GM21526 (cell line): ENCODE data around the gene IL22RA2.

Experiments
- ATAC-seq: cut with Tn5 transposase; IDR thresholded peaks from one replicate; pipeline ENCODE4 v1.9.1; 2021; ENCODE audit warnings: moderate library complexity; ENCODE audit not compliant: unreplicated experiment, low FRiP score

Gene IL22RA2

DNA sequence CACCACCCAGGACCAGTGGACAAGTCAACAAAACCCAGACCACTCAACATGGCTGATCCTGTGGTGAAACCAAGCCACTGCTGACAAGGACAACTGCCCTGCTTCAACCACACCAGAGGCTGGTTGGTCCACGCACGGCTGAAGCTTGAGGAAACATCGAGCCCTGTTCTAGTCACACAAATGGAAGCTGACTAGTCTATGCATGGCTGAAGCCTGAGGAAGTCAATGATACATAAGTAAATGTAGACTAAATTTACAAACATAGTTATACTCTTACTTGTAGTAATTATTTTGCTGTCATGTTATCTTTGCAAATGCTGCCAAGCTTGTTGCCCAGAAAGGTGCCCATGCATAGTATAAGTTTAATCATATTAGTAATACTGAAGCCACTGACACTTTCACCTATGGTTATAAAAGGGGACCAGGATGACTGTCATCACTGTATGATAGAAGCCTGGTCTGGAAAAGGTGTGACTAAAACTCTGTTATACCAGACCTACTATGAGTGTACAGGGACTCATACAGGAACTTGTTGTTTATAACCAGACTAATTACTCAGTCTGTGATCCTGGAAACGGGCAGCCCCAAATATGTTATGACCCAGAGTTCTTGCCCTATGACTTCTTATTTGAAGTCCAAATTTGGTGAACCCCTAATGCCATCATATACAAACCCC lies 5.6 kb downstream of the IL22RA2 start:
- ATAC-seq, result no peak

DNA sequence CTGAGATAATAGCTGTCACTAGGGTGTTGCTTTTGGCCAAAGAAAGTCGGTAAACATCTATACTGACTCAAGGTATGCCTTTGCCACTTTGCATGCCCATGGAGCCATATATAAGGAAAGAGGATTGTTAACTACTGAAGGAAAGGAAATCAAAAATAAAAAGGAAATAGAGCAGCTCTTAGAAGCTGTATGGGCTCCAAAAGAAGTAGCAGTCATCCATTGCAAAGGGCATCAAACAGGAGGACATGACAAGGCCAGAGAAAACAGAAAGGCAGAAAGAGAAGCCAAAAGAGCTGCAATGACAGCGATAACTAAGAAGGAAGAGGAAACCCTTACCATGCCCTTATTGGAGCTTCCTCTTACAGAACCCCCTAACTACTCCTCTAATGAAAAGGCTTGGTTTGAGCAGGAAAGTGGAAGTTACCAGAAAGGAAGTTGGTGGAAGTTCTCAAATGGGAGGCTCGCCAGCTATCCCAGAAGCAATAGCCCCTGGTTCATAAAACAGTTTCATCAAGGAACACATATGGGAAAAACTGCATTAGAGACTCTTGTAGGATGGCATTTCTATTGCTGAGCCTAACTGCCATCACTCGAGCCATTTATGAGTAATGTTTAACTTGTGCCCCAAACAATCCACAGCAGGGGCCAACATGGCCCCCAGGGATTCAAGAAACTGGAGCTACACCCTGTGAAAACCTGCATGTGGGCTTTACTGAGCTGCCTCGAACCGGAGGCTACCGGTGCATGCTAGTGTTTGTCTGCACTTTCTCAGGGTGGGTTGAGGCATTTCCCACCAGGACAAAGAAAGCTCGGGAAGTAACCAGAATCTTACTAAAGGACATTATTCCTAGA lies 7.0 kb downstream of the IL22RA2 start:
- no peak for ATAC-seq

DNA sequence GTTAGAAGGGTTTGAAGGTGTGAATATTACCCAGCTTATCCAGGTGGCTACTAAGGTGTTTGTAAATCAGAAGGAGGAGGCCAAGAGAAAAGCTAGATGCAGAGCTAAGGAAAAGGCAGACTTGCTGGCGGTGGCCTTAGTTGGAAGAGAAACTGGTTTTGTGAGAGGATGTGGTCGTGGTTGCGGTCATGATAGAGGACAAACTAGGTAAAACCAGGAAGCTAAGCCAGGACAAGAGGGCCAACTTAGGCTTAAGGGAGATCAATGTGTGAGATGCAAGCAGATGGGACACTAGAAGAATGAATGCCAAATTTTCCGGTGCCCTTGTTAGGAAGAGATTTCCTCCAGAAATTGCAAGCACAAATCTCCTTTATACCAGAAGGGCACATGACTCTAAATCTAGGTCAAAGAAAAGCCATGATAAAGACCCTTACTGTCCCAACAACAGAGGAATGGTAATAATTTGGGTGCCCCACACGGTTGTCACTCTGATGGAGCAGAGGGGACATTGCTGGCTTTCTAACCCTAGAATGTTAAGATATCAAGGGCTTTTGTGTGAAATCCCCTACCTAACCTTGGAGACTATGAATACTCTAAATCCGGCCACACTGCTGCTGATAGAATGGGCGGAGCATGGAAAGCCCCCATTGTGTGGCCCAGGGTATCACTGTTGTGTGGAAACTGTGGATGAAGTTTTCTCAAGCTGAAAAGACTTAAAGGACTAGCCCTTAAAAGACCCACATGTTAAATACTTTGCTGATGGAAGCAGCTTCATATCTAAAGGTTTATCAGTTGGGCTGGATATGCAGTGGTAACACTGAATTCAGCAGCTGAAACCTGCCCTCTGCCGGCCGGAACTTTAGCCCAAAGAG lies 7.8 kb downstream of the IL22RA2 start:
- peak; percentile 51 for ATAC-seq

DNA sequence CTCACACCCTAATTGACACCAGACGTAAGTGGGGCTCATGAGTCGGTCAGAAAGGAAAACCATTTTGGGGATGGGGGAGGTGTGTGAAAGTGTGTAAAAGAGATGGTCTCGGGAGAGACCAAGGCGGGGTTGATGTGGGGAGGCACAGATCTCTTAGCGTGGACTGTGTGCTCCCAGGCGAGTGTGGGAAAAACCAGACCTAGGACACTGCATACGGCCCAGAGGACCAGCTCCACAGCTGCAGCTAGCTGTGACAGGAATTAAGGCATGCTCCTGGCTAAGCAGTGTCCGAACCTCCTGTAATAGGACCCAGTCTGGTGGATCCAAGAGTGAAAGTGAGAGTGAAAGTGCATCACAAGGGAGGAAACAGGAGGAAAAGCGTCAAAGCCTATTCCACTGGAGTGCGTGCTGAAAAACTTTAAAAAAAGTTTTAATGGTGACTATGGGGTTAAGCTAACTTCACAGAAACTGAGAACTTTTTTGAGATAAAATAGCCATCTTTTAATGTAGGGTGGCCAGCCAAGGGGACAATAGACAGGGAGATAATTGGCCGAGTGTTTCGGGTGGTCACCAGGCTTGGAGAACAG lies 9.6 kb downstream of the IL22RA2 start:
- ATAC-seq, result no peak

DNA sequence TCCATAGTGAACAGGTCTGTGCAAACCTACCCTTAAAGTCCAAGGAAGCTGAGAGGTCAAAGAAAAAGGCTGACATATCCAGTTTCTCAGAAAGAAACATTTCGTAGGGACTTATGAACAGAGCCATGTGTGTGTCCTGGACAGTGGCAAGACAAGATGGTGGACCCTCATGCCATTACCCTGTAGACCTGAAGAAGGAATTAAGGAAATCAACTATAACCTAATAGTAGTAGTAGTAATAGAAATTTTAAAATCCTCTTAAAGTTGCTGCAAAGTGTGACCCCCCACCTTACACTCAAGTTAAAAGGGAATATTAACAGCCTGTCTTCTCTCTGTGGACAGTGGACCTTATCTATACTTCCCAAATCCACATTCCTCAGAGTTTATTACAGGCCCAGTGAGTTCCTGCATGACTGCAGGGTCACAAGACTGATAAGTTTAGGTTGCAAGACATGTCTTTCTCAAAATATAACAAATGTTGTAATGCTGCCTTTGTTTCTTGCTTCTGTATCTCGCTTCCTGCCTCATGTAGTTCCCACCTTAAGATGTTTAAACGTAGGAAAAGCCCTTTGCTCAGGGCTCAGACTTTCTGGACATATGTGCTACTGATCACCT lies 10.6 kb downstream of the IL22RA2 start:
- no peak for ATAC-seq

DNA sequence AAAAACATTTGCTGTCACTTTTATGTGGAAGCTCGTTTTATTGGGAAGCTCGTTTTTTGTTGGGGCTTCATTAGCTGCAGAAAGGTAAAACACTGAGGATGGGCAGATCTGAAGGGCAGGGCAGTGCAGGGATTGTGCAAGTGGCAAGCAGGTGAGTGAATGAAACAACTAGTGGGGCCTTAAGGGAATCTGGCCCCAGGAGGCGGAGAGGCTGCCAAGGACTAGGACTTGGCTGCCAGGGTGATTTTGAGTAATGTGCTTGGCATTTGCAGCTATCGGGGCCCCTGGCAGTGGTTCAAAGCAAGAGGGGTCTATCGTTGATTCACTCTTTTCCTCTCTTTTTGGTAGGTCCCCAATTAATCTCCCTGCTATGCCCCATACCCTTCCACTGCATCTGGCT lies 11.5 kb downstream of the IL22RA2 start:
- no peak for ATAC-seq

DNA sequence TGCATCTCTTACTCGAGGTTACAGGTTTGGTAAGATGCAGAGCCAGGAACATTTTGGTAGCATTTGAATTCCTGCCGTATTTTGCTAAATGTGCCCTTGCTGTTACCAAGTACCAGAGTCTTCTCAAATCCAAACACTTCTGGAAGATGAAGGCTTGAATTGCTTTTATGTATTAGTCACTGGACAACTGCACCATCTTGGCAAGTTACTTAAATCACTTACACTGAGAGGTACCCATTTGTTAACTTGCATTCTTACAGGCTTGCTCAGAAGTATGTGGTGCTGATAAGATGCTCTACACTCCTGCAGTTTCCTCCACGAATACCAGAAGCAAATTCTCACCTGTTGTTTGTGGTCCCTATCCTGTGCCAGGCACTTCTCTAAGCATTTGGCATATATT lies 12.7 kb downstream of the IL22RA2 start:
- no peak for ATAC-seq

DNA sequence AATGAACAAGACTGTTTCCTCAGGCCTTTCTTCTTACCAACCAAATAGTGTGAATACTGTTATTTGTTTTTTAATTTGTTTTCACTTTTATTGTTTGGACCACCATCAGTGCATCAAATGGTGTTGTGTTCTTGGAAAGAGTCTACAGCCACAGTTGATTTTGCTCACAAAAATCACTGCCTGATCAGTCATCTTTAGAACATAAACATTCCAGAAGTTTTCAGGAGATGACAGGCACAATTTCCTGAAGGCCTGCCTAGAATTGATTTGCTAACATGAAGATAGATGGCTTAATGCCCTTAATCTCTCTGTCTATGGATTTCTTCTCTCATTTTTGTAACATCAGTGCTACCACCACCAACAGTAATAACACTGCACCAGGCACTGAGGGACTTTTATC lies 13.5 kb downstream of the IL22RA2 start:
- ATAC-seq, result no peak

DNA sequence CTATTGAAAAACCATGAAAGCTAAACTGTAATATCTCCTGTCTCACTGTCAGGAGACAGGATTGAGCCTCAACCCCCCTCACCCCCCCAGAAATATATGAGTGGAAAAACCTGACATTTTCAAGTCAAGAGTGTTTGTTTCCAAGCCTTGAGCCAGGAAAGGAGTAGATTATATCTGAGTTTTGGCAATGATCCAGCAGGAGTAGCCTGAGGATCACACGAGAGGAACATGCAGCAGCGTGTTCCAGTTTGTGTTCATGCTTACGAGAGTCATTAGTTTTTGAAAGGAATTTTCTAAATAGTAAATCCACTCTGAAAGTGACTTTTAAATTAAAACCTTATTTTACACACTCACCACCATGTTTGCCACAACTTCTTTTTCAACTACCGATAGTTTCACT lies 15.8 kb downstream of the IL22RA2 start:
- no peak for ATAC-seq

DNA sequence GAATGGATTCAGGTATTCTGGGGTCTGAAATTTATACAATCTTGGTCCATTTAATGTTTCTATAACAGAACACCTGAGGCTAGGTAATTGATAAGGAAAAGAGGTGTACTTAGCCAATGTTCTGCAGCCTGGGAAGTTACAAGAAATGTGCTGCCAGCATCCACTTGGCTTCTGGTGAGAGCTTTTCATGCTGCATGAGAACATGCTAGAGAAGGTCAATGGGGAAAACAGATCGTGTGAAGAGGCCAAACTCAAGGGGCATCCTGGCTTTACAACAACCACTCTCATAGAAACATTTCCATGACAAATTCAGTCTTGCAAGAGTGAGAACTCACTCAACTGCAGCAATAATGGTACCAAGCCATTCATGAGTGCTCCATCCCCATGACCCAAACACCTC lies 16.8 kb downstream of the IL22RA2 start:
- ATAC-seq, result no peak

DNA sequence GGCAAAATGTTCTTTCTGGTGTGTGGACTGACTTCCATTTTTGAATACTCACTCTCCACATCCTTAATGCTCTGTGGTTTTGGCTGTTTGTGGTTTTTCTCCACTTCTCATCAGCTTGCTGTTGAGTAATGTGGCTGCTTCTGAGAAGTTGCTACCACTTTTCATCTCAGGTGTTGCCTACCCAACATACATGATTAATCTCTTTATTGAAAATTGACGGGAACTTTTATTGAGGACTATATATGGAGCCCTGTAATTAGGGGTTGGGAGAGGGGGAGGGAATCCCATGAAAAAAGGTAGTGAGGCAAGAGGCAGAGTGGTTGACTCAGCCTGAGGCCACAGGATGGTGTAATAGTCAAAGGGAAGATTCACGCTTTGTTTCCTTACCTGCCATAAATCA lies 17.6 kb downstream of the IL22RA2 start:
- no peak for ATAC-seq

DNA sequence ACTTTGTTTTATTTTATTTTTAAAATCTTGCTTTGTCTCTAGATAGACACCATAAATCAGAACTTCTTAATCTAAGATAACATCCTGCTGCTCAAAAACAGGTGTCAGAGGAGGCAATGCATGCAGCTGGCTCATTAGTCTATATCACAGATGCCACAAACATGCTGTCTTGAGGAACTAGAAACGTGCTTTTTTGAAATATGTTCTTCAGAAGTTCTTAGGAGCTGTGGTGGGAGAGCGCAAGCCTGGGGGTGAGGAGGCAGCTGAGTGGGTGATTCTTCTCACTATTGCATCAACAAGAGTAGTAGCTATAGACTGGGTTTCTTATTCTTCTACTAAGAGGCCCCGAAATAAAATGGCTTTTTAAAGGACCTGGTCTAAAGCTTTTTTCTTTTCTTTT lies 23.4 kb downstream of the IL22RA2 start:
- no peak for ATAC-seq

DNA sequence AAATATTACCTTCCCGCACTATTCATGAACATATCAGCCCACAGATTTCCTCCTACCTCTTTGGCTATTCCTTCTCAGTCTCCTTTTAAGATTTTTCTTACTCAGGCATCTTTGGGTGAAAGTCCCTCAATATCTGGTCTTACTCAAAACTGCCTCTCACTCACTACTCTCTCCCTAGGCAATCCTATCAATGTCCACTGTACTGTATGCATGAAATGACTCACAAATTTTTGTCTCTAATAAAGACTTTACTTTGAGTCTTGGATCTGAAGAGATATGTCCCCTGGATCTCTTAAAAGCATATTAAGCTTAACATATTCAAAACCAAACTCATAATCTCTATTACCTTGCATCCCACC lies 24.4 kb downstream of the IL22RA2 start:
- ATAC-seq, result no peak

DNA sequence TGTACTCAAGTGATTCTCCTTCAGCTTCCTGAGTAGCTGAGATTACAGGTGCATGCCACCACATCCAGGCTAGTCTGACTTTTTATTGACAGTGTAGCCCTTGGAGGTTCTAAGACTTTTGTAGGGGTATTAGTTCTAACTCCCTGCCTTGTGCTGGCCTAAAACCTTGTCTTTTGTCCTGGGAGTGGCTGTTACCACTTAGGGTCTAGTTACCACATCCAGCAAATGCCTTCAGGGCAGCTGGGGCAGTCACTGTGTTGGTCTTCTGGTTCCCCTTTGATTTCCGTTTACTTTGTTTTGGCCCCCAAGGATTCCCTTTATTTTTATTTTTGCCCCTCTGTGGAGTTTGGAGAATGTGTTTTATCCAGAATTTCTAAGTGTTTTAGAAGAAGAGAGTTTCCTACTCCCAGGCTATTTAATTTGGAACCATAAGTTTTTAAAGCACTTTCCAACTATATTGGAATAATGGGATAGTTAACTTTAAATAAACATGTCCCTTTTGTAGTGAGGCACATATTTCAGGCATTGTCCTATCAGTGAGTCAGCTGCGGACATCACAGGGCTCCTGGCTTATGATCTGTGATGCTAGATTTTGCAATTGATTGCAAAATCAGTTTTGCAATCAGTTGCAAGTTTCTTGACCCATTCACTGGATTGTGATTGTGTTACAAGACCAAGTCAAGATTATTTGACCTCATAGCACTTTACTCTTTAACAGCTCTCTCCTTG lies 25.0 kb downstream of the IL22RA2 start:
- no peak for ATAC-seq

DNA sequence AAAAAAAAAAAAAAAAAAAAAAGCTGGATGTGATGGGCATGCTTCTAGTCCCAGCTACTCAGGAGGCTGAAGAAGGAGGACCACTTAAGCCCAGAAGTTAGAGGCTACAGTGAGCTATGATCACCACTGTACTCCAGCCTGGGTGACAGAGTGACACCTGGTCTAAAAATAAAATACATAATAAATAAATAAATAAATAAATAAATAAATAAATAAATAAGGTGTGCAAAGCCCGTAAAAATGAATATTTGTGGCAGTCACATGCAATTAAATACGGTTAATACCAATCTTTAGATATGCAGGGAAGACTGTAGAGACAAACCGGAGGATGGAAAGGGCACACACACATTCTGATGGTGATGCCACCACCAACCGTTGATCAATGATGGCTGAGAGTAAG lies 26.2 kb downstream of the IL22RA2 start:
- ATAC-seq, result no peak

DNA sequence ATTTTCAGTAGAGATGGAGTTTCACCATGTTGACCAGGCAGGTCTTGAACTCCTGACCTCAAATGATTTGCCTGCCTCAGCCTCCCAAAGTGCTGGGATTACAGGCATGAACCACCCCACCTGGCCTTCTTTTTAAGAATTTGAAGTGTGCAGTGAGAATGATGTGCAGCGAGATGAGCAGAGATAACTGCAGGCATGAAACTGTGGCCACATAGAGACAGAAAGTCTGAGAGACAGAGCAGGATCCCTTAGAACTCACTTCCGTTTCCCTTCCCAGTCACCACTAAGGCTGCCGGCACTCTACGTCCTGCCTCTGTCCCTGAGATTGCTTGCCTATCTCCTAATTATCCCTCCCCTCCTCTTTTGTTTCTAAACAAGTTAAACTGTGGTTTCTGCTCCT lies 27.2 kb downstream of the IL22RA2 start:
- no peak for ATAC-seq

DNA sequence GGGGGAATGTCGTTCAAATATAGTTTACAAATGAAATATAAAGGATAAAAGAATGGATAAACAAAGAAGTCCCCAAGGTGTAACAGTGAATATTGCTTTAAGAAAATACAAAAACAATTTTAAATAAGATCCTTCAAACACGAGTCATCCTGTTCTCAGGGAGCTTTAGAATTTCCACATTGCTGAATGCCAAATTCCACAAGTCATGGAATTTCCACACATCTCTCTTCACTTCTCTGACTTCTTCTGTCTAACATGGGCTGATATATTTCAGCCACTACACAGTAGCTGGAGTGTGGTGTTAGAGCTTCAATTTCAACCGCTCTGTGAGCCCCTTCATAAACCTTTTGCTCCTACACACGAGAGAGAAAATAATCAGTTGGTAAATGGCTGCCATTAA lies 28.0 kb downstream of the IL22RA2 start:
- no peak for ATAC-seq

DNA sequence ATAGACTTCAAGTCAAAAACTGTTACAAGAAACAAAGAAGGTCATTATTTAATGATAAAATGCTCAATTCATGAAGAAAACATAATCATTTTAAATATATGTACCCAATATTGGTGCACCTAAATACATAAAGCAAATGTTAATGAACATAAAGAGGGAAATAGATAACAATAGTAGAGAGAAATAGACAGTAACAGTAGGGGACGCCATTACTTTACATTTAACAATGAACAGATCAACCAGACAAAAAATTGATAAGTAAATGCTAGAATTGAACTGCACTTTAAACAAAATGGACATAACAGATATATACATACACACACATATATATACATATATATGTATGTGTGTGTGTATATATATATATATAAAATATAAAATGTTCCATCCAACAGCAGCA lies 37.4 kb downstream of the IL22RA2 start:
- no peak for ATAC-seq

DNA sequence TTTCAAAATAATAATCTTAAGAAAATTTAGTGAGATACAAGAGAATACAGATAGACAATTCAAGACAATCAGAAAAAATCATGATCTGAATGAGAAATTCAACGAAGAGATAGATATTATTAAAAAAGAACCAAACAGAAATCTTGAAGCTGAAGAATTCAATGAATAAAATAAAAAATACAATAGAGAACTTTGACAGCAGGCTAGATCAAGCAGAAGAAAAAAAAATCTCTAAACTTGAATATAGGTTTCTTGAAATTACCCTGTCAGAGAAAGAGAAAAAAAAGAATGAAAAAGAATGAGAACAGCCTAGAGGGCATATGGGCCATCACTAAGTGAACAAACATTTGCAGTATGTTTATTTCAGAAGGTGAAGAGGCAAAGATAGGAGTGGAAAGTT lies 39.0 kb downstream of the IL22RA2 start:
- ATAC-seq, result no peak

DNA sequence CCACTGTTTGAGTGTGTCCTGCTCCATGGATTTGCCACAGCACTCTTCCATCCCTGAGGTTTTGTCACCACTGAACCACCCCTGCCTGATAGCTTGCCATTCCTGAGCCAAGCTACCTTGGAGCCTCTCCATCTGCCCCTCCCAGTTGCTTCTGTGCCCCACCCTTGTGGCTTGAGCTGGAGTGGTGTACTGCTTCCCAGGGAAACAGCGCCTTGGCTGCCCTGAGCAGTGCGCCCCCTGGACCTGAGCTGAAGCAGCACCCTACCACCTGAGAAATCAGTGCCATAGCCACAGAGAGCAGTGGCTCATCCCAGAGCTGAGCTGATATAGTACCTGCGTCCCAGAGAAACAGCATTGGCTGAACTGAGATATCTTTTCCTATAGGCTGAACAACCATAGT lies 40.3 kb downstream of the IL22RA2 start:
- ATAC-seq, result no peak
